HEK293T (cell line): Measurements from ENCODE around the gene POPDC2.
"Not testable (repeated sequence)": the region's sequence is repeated elsewhere in the genome, so short reads cannot be mapped to it uniquely, and the experiment has no call there.

Source experiments
- CTCF ChIA-PET: fragments of 350-600 bp; formaldehyde crosslinking; extraction: SDS; loops from one replicate; lab custom pipeline; 2021; ENCODE audit warnings: antibody characterized with exemption, inconsistent platforms; lab: Yijun Ruan, JAX
- POLR2A ChIA-PET: fragments of 350-600 bp; formaldehyde crosslinking; extraction: SDS; loops from one replicate; lab custom pipeline; 2020; ENCODE audit warnings: antibody characterized with exemption, inconsistent platforms; lab: Yijun Ruan, JAX
- DNase-seq: peaks from one replicate; pipeline ENCODE4 v3.0.0; 2012; ENCODE audit warnings: mixed read lengths; ENCODE audit errors: extremely low spot score
- ARNT ChIP-seq: fragments of 450-650 bp; IDR thresholded peaks from 2 replicates; pipeline ENCODE4 v1.6.1; 2017; ENCODE audit warnings: mild to moderate bottlenecking
- BHLHE40 ChIP-seq: fragments of 450-650 bp; IDR thresholded peaks from 2 replicates; pipeline ENCODE4 v1.6.1; 2016; ENCODE audit warnings: mild to moderate bottlenecking, moderate library complexity, borderline replicate concordance
- CTBP1 ChIP-seq: fragments of 450-650 bp; IDR thresholded peaks from 2 replicates; pipeline ENCODE4 v1.6.1; 2016; ENCODE audit warnings: borderline replicate concordance
- ELF4 ChIP-seq: fragments of 450-650 bp; IDR thresholded peaks from 2 replicates; pipeline ENCODE4 v1.6.1; 2017; ENCODE audit warnings: antibody characterized with exemption
- FOXA1 ChIP-seq: fragments of 450-650 bp; IDR thresholded peaks from 2 replicates; pipeline ENCODE4 v1.6.1; 2016; ENCODE audit warnings: mild to moderate bottlenecking
- FOXK2 ChIP-seq: fragments of 450-650 bp; IDR thresholded peaks from 2 replicates; pipeline ENCODE4 v1.6.1; 2016; ENCODE audit warnings: mild to moderate bottlenecking
- FOXM1 ChIP-seq: fragments of 450-650 bp; IDR thresholded peaks from 2 replicates; pipeline ENCODE4 v1.6.1; 2017; ENCODE audit warnings: mild to moderate bottlenecking, borderline replicate concordance
- HDGF ChIP-seq: fragments of 450-650 bp; IDR thresholded peaks from 2 replicates; pipeline ENCODE4 v1.6.1; 2017; ENCODE audit warnings: antibody characterized with exemption, borderline replicate concordance
- L3MBTL2 ChIP-seq: fragments of 450-650 bp; conservative IDR thresholded peaks from 2 replicates; pipeline ENCODE4 v1.6.1; 2016; ENCODE audit warnings: mild to moderate bottlenecking
- LEF1 ChIP-seq: fragments of 450-650 bp; IDR thresholded peaks from 2 replicates; pipeline ENCODE4 v1.6.1; 2017; ENCODE audit warnings: mild to moderate bottlenecking, borderline replicate concordance
- NFRKB ChIP-seq: fragments of 450-650 bp; IDR thresholded peaks from 2 replicates; pipeline ENCODE4 v1.6.1; 2016; ENCODE audit warnings: mild to moderate bottlenecking, moderate library complexity
- PKNOX1 ChIP-seq: fragments of 450-650 bp; IDR thresholded peaks from 2 replicates; pipeline ENCODE4 v1.6.1; 2016
- SP1 ChIP-seq: fragments of 450-650 bp; IDR thresholded peaks from 2 replicates; pipeline ENCODE4 v1.6.1; 2017
- SUZ12 ChIP-seq: fragments of 450-650 bp; IDR thresholded peaks from 2 replicates; pipeline ENCODE4 v1.6.1; 2016; ENCODE audit warnings: mild to moderate bottlenecking
- TARDBP ChIP-seq: fragments of 450-650 bp; IDR thresholded peaks from 2 replicates; pipeline ENCODE4 v1.6.1; 2016
- ZNF384 ChIP-seq: fragments of 450-650 bp; IDR thresholded peaks from 2 replicates; pipeline ENCODE4 v1.6.1; 2016

Gene POPDC2

GRCh38 chr3:119697394-119697793, 37.0 kb upstream of the POPDC2 start:
- POLR2A ChIA-PET, result no interaction called here
- DNase-seq, result no peak
- CTCF ChIA-PET, result no interaction called here
- TF ChIP-seq ELF4, result no peak
- no peak for TF ChIP-seq HDGF
- no peak for TF ChIP-seq L3MBTL2
- no peak for TF ChIP-seq NFRKB
- TF ChIP-seq BHLHE40, result no peak
- TF ChIP-seq SUZ12, result no peak
- TF ChIP-seq FOXK2, result no peak
- no peak for TF ChIP-seq ZNF384

- CTCF ChIA-PET, result no interaction called here
- TF ChIP-seq ZNF384, result no peak
- TF ChIP-seq FOXM1, result no peak
- TF ChIP-seq BHLHE40, result no peak
- TF ChIP-seq LEF1, result no peak
- TF ChIP-seq PKNOX1, result no peak
- TF ChIP-seq HDGF, result no peak
- no peak for TF ChIP-seq FOXA1
- no peak for TF ChIP-seq NFRKB
- TF ChIP-seq FOXK2, result no peak
- TF ChIP-seq SP1, result no peak
- DNase-seq, result no peak
- POLR2A ChIA-PET, result interaction anchor here (1.4 kb wide), 1 partner anchor 400 kb away, joined by 3 read pairs; no protein-coding TSS in a partner anchor
These were observed 35.1 kb upstream of the POPDC2 start for GRCh38 chr3:119695480-119695879.

GRCh38 chr3:119690043-119690656, 29.8 kb upstream of the POPDC2 start:
- CTCF ChIA-PET, result interaction anchor here (0.7 to 1.4 kb wide), 3 partner anchors 8 to 9 kb away, joined by 3 to 5 read pairs (median 5); no protein-coding TSS in a partner anchor
- DNase-seq, result peak; percentile 39
- no peak for TF ChIP-seq BHLHE40
- TF ChIP-seq HDGF, result no peak
- no peak for TF ChIP-seq LEF1
- TF ChIP-seq FOXA1, result no peak
- no peak for TF ChIP-seq TARDBP
- no peak for TF ChIP-seq L3MBTL2
- TF ChIP-seq FOXM1, result no peak
- no peak for TF ChIP-seq ELF4
- no peak for TF ChIP-seq SUZ12
- TF ChIP-seq CTBP1, result no peak
- TF ChIP-seq SP1, result no peak
- POLR2A ChIA-PET, result no interaction called here

- CTCF ChIA-PET, result no interaction called here
- no peak for DNase-seq
- POLR2A ChIA-PET, result no interaction called here
- TF ChIP-seq ZNF384 (no peak), FOXM1 (no peak), FOXK2 (no peak), SP1 (no peak)
These were observed 23.0 kb upstream of the POPDC2 start for GRCh38 chr3:119683421-119683820.

- no peak for TF ChIP-seq PKNOX1
- no peak for TF ChIP-seq ARNT
- no peak for TF ChIP-seq CTBP1
- no peak for TF ChIP-seq L3MBTL2
- TF ChIP-seq FOXM1, result no peak
- TF ChIP-seq SUZ12, result no peak
- no peak for TF ChIP-seq FOXK2
- no peak for DNase-seq
- ChIA-PET CTCF (interaction anchor here (0.6 to 1.4 kb wide), 6 partner anchors 8 to 797 kb away, joined by 3 to 5 read pairs (median 4); no protein-coding TSS in a partner anchor), POLR2A (interaction anchor here (1.1 kb wide), 1 partner anchor 81 kb away, joined by 3 read pairs; no protein-coding TSS in a partner anchor)
These were observed 20.9 kb upstream of the POPDC2 start for GRCh38 chr3:119681279-119681678.

GRCh38 chr3:119679874-119680273, 19.5 kb upstream of the POPDC2 start:
- TF ChIP-seq SP1, result no peak
- TF ChIP-seq NFRKB, result no peak
- no peak for TF ChIP-seq SUZ12
- no peak for TF ChIP-seq L3MBTL2
- no peak for TF ChIP-seq HDGF
- TF ChIP-seq CTBP1, result no peak
- TF ChIP-seq BHLHE40, result no peak
- no peak for TF ChIP-seq ZNF384
- TF ChIP-seq TARDBP, result no peak
- no peak for TF ChIP-seq PKNOX1
- TF ChIP-seq ARNT, result no peak
- TF ChIP-seq FOXK2, result no peak
- no peak for TF ChIP-seq FOXA1
- no peak for TF ChIP-seq LEF1
- TF ChIP-seq FOXM1, result no peak
- TF ChIP-seq ELF4, result no peak
- DNase-seq, result no peak
- CTCF ChIA-PET, result no interaction called here
- POLR2A ChIA-PET, result no interaction called here

GRCh38 chr3:119678209-119678608, 17.8 kb upstream of the POPDC2 start:
- DNase-seq, POLR2A ChIA-PET: not testable (repeated sequence)
- CTCF ChIA-PET, result interaction anchor here (0.6 kb wide), 1 partner anchor 78 kb away, joined by 4 read pairs; no protein-coding TSS in a partner anchor
